AG10803 (cell line): Measurements from ENCODE around the gene FRMD4A.

Experiments used
- DNase-seq: peaks from one replicate; pipeline ENCODE4 v3.0.0; 2010; ENCODE audit warnings: low read depth
- H3K4me3 ChIP-seq: 2 replicates; pipeline ENCODE4 v1.5.1; 2011; ENCODE audit warnings: mild to moderate bottlenecking, low read length, control low read depth
- TF ChIP-seq, protein P1 (sequence below): conservative IDR thresholded peaks from 2 replicates; pipeline ENCODE4 v1.5.1; 2011; ENCODE audit warnings: mild to moderate bottlenecking, low read length, control low read depth, inconsistent platforms

Gene FRMD4A

DNA sequence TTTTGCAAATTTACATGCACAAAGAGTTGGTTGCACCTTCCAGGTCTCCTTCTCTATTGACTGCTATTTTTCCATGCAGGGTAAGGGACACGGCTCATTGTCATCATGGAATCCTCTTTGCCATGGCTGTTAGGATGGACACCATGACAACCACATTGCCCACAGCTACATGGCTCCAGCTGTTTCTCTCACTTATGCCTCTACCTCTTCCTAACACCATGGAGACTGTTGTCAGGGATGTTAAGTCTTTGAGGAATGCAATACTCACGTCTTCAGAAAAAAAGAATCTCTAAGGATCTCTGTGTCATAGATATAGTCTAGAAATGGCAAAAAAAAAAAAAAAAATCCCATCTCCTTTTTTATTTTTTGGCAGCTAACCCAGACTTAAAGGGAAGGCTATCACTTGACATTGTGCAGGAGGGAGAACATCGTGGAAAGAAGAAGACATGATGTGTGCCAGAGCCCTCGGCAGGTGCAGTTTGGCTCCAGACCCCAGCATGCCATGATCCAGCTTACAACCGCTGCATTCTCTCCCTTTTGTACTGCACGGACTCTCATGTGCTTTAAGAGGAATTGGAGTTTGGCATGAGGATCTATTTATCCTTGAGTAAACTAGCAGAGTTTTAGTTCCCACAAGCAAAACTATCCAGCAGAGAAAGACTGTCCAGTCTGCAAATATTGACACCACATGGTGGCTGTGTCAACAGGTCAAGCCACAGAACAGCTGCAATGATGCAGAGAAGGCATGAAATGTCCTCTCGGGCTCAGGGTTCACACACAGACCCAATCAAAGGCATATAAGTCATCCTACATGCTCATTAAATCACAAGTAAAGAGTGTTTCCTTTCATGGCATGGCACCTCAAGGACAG is 70.8 kb downstream of the FRMD4A start:
- DNase-seq: peak; percentile 87
- TF ChIP-seq, protein P1, sequence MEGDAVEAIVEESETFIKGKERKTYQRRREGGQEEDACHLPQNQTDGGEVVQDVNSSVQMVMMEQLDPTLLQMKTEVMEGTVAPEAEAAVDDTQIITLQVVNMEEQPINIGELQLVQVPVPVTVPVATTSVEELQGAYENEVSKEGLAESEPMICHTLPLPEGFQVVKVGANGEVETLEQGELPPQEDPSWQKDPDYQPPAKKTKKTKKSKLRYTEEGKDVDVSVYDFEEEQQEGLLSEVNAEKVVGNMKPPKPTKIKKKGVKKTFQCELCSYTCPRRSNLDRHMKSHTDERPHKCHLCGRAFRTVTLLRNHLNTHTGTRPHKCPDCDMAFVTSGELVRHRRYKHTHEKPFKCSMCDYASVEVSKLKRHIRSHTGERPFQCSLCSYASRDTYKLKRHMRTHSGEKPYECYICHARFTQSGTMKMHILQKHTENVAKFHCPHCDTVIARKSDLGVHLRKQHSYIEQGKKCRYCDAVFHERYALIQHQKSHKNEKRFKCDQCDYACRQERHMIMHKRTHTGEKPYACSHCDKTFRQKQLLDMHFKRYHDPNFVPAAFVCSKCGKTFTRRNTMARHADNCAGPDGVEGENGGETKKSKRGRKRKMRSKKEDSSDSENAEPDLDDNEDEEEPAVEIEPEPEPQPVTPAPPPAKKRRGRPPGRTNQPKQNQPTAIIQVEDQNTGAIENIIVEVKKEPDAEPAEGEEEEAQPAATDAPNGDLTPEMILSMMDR: no peak
- no peak overlapping the region for H3K4me3 ChIP-seq

- TF ChIP-seq, protein P1: no peak
- no peak for DNase-seq
- H3K4me3 ChIP-seq: no peak overlapping the region
Observed at GRCh38 chr10:14254368-14254767, 76.4 kb downstream of the FRMD4A start.

DNA sequence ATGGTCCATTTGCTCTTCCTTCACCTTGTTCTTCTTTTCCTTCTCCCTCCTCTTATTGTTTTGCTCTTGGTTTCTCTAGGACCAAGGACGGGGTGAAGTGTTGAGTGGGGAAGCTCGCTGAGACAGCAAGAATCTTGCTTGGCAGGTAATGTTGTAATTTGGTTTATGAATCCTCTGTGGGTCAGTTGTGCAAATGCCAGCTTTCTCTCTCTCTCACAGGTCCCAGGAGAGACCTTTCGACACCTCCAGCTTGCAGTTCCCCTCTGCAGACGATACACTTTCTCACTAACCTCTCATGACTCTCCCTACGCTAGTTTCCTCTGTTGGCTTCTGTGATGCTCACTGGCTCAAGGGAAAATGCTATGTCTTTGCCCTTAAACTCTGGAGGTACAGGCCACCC is 77.0 kb downstream of the FRMD4A start:
- no peak overlapping the region for H3K4me3 ChIP-seq
- TF ChIP-seq, protein P1: no peak
- DNase-seq: no peak

DNA sequence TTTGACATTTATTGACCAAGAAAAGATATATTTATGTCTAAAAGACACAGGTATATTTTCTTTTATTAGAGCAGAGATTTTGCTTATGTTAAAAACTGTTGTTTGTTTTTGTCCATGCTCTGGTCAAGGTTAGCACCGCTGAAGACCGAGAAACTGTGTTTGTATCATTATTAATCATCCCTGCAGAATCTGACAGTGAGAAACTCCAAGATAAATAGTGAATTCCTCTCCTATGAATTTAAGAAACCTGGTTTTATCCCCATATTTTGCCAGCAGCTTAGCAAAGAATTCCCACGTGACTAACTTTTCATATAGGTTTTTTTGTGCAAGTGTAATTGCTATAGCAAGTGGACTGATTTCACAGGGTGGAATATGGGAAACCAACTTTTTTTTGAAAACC is 77.6 kb downstream of the FRMD4A start:
- TF ChIP-seq, protein P1: no peak
- H3K4me3 ChIP-seq: no peak overlapping the region
- no peak for DNase-seq

DNA sequence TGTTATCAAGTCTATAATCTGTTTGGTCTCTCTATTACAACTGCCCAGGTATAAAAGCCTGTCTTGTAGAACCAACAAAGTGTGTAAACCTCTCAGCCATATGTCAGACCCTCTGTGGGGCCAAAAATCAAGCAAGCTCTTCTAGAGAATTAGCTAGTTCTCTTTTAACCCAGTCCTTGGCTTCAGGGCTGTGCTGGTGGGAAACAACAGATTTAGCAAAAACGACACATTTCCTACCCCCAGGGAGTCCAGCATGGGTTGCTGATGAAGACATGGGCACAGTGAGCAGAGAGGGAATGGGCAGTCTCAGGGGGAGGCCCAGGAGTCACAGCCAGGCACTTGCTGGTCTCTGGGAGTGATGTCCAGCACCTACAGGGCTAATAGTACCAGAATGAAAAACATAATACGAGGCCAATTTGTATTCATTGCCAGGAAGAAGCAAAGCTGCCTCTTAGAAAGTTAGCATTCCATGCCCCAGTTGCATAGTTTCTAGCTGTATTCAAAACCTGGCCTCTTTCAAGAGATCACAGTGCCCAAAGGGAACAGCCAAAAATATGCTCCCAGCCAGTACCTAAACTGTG is 80.1 kb downstream of the FRMD4A start:
- DNase-seq: no peak
- TF ChIP-seq, protein P1: no peak
- no peak overlapping the region for H3K4me3 ChIP-seq

DNA sequence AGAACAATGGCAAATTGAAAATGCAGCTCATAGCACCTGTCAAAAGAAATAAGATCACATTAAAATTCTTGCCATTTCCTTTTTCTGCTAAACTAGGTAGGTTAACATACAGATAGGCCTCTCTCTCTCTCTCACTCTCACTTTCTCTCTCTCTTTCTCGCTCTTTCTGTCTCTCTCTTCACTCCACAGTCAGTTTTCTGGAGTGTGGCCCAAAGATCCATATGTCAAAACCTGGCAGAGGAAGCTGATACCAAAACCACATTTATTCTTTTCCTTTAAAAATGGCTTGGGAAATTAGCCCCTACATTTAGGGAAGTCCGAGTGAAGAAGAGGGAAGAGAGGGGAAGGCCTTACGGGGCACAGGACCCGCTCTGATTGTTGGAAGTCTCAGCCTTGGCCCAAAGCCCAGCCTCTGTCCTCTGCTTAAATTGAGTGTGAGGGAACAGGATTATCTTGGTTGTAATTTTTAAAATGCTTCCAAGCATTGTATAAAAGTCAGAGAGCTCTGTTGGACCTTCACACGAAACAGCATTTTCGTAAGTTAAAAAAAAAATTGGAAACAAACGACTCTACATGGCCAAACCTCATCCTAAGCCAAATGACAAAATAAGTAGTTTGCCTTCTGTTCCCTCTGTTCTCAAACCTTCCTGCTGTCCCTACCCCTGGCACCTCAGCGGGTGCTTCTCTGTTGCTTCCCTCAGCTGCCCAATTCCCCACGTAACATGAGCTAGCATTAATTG is 83.2 kb downstream of the FRMD4A start:
- DNase-seq: no peak
- no peak overlapping the region for H3K4me3 ChIP-seq
- TF ChIP-seq, protein P1: no peak

GRCh38 chr10:14244801-14245211 is 85.9 kb downstream of the FRMD4A start:
- TF ChIP-seq, protein P1: no peak
- peak; percentile 13 for DNase-seq
- no peak overlapping the region for H3K4me3 ChIP-seq
